Brain microvascular endothelial cell (primary cell): ENCODE data around the gene HNRNPL.

ENCODE experiments used
- DNase-seq: peaks from one replicate; pipeline ENCODE4 v3.0.0-alpha.2; 2020
- H3K27ac ChIP-seq: fragments of 250-450 bp; sonication (Bioruptor Pico); 2 replicates; pipeline ENCODE4 v1.5.1; 2020; ENCODE audit warnings: mild to moderate bottlenecking, moderate library complexity
- H3K27me3 ChIP-seq: fragments of 250-450 bp; sonication (Bioruptor Pico); replicated peaks from 2 replicates; pipeline ENCODE4 v1.5.1; 2020; ENCODE audit warnings: mild to moderate bottlenecking
- H3K36me3 ChIP-seq: fragments of 250-450 bp; sonication (Bioruptor Pico); replicated peaks from 2 replicates; pipeline ENCODE4 v1.5.1; 2020; ENCODE audit warnings: mild to moderate bottlenecking
- H3K4me3 ChIP-seq: 2 replicates; pipeline ENCODE4 v1.5.1; 2011; ENCODE audit warnings: low read depth, mild to moderate bottlenecking, control low read depth, low read length, moderate library complexity
- CTCF ChIP-seq: IDR thresholded peaks from 2 replicates; pipeline ENCODE4 v1.5.1; 2011; ENCODE audit warnings: low read depth, mild to moderate bottlenecking, moderate library complexity, low read length, control low read depth, inconsistent platforms; ENCODE audit errors: missing control alignments
- in situ Hi-C: cut with HindIII; loops from 2 replicates; pipeline ENCODE4 v1.10.0; 2017; ENCODE audit warnings: low sequenced_read_pairs, low pct_ligation_motif_present

HNRNPL gene

DNA sequence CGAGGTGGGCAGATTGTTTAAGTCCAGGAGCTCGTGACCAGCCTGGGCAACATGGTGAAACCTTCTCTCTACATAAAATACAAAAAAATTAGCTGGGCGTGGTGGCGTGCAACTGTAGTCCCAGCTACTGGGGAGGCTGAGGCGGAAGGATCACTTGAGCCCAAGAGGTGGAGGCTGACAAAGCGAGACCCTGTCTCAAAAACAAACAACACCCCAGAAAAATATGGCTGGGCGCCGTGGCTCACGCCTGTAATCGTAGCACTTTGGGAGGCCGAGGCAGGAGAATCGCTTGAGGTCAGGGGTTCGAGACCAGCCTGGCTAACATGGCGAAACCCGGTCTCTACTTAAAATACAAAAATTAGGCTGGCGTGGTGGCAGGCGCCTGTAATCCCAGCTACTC lies 3.4 kb upstream of the HNRNPL start:
- in situ Hi-C loops: no loop called here
- peak overlapping the region; percentile 70 for H3K4me3 ChIP-seq

GRCh38 chr19:38852231-38853044 lies 2.7 kb upstream of the HNRNPL start:
- TF ChIP-seq CTCF: no peak
- peak overlapping the region; percentile 70 for H3K4me3 ChIP-seq
- H3K36me3 ChIP-seq: peaks cover 8% of the 10 kb centered on the region
- H3K27ac ChIP-seq: peak overlapping the region; percentile 84
- in situ Hi-C loops: no loop called here
- no peaks in the 10 kb centered on the region for H3K27me3 ChIP-seq
- DNase-seq: peak; percentile 43

More for the DNA sequence above, 3.4 kb upstream of the HNRNPL start:
- no peak for TF ChIP-seq CTCF
- Histone ChIP-seq H3K27me3 (no peaks in the 10 kb centered on the region), H3K36me3 (peaks cover 5% of the 10 kb centered on the region), H3K27ac (no peak overlapping the region)
- no peak for DNase-seq

- Histone ChIP-seq H3K36me3 (peaks cover 15% of the 10 kb centered on the region), H3K27me3 (no peaks in the 10 kb centered on the region), H3K27ac (peak overlapping the region; percentile 84), H3K4me3 (peak overlapping the region; percentile 70)
- peak; percentile 78 for DNase-seq
- in situ Hi-C loops: no loop called here
- TF ChIP-seq CTCF: no peak
These were observed 1.9 kb upstream of the HNRNPL start for GRCh38 chr19:38851622-38852230.

DNA sequence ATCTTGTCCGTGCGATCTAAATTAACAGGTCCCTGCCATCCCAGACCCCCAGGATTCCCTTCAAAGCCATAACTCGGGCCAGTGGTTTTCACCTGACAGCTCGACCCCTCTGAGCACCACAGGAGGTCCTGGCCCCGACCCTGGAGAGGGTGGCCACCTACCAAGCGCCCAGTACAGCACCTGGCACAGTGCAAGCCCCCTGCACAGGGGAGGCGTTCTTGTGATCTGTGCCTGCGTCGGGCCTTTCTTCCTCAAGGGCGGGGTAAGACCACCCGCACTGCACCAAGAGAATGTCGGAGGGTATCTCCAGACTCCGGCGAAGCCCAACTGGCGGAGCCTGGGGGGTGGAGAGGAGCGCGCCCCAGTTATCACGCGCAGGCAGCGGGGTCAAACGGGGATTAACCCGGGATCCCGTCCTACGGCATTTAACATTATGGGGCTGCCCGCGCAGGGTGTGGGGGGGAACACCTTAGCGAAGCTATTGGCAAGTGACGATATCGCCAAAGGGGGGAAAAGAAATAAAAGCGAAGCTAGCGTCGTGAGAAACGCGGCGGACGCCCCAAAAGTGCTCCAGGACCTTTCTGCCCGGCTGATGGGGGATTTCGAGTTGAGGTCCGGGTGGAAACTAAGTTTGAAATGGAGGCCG lies 1.3 kb upstream of the HNRNPL start:
- Histone ChIP-seq H3K27me3 (no peaks in the 10 kb centered on the region), H3K4me3 (peak overlapping the region; percentile 70), H3K27ac (peak overlapping the region; percentile 65), H3K36me3 (peaks cover 21% of the 10 kb centered on the region)
- no peak for DNase-seq
- no peak for TF ChIP-seq CTCF
- in situ Hi-C loops: no loop called here

- H3K27ac ChIP-seq: peak overlapping the region; percentile 65
- in situ Hi-C loops: no loop called here
- no peak for DNase-seq
These were observed 720 bp upstream of the HNRNPL start for GRCh38 chr19:38850436-38850975.

More at GRCh38 chr19:38850436-38850975, 720 bp upstream of the HNRNPL start:
- peak; percentile 14 for TF ChIP-seq CTCF
- peaks cover 27% of the 10 kb centered on the region for H3K36me3 ChIP-seq
- peak overlapping the region; percentile 70 for H3K4me3 ChIP-seq
- H3K27me3 ChIP-seq: no peaks in the 10 kb centered on the region
